A549 (cell line): ENCODE results near the gene INPP5A. TPM values are rescaled to one million over a fixed set of nuclear protein-coding genes. Genes with fewer than 3 reads are reported as not detected.

ENCODE experiments used
- ATAC-seq, 2 experiments: fragments of 200-7000 bp in 1 of 2; fragments of >200 bp in 1 of 2; cut with Nextera tagmentation in 1 of 2; cut with Tn5 transposase in 1 of 2; 3 replicates each; pipeline versions ENCODE4 v1.8.0 to v1.9.1; 2018 to 2020; ENCODE audit warnings: mild to moderate bottlenecking in 1 of 2, moderate library complexity in 1 of 2
- CTCF ChIA-PET: fragments of 300-600 bp; sonication (Branson Sonifier 250); formaldehyde crosslinking; extraction: SDS; loops from one replicate; lab custom pipeline; 2021; ENCODE audit warnings: antibody characterized with exemption, inconsistent platforms; lab: Yijun Ruan, JAX
- POLR2A ChIA-PET: fragments of 350-600 bp; formaldehyde crosslinking; extraction: SDS; loops from one replicate; lab custom pipeline; 2021; ENCODE audit warnings: antibody characterized with exemption, inconsistent platforms; lab: Yijun Ruan, JAX
- DNase-seq, 2 experiments: peaks; one replicate each; pipeline versions ENCODE4 v3.0.0 to v3.0.0-alpha.2; 2011 to 2016; ENCODE audit warnings: low read depth in 1 of 2, low spot score in 1 of 2
- FAIRE-seq: peaks from 2 replicates; lab custom pipeline; 2011; peaks lifted over from hg19 to GRCh38; lab: Jason Lieb, UNC
- H3K27ac ChIP-seq, 2 experiments: fragments of >200 bp; sonication (Bioruptor Twin); formaldehyde crosslinking; 3 replicates each; pipeline ENCODE4 v1.5.1; 2016 to 2017
- H3K4me1 ChIP-seq: fragments of >200 bp; sonication (Bioruptor Twin); formaldehyde crosslinking; 3 replicates; pipeline ENCODE4 v1.6.1; 2016
- H3K4me2 ChIP-seq: fragments of >200 bp; sonication (Bioruptor Twin); formaldehyde crosslinking; 3 replicates; pipeline ENCODE4 v1.6.1; 2016
- H3K4me3 ChIP-seq: fragments of >200 bp; sonication (Bioruptor Twin); formaldehyde crosslinking; 3 replicates; pipeline ENCODE4 v1.5.1; 2016
- H3K9me3 ChIP-seq: fragments of >200 bp; sonication (Bioruptor Twin); formaldehyde crosslinking; 3 replicates; pipeline ENCODE4 v1.6.1; 2016
- CBX2 ChIP-seq: fragments of 200-600 bp; sonication (generic); IDR thresholded peaks from 2 replicates; pipeline ENCODE4 v1.6.1; 2016; ENCODE audit warnings: low read depth, mild to moderate bottlenecking, borderline replicate concordance
- CBX8 ChIP-seq: fragments of 200-600 bp; sonication (generic); IDR thresholded peaks from 2 replicates; pipeline ENCODE4 v1.6.1; 2016
- EHMT2 ChIP-seq: fragments of 200-600 bp; sonication (generic); IDR thresholded peaks from 2 replicates; pipeline ENCODE4 v1.6.1; 2016; ENCODE audit warnings: antibody characterized with exemption, low read depth, mild to moderate bottlenecking, moderate library complexity
- EP300 ChIP-seq, 2 experiments: fragments of >200 bp; sonication (Bioruptor Twin); formaldehyde crosslinking; IDR thresholded peaks; 2 replicates in 1 of 2; 3 replicates in 1 of 2; pipeline ENCODE4 v1.6.1; 2016 to 2017
- ESRRA ChIP-seq: fragments of 150-350 bp; IDR thresholded peaks from 2 replicates; pipeline ENCODE4 v1.6.1; 2014; ENCODE audit warnings: mild to moderate bottlenecking, low read length, borderline replicate concordance
- FOSB ChIP-seq: fragments of 250-450 bp; sonication (Bioruptor Pico); IDR thresholded peaks from 2 replicates; pipeline ENCODE4 v1.5.0; 2020; ENCODE audit warnings: mild to moderate bottlenecking, moderate library complexity
- FOSL2 ChIP-seq, 2 experiments: fragments of 450-650 bp in 1 of 2; fragments of >200 bp in 1 of 2; sonication (Bioruptor Twin) in 1 of 2; formaldehyde crosslinking; IDR thresholded peaks; 2 replicates each; pipeline versions ENCODE4 v1.5.0 to v1.6.1; 2016 to 2020; ENCODE audit warnings: mild to moderate bottlenecking in 1 of 2, moderate library complexity in 1 of 2
- FOXS1 ChIP-seq: fragments of 250-450 bp; sonication (Bioruptor Pico); IDR thresholded peaks from 2 replicates; pipeline ENCODE4 v1.5.0; 2020; ENCODE audit warnings: mild to moderate bottlenecking, moderate library complexity
- GATA3 ChIP-seq: IDR thresholded peaks from 2 replicates; pipeline ENCODE4 v1.6.1; 2012; ENCODE audit warnings: borderline replicate concordance
- HDAC2 ChIP-seq: fragments of 200-600 bp; sonication (generic); IDR thresholded peaks from 2 replicates; pipeline ENCODE4 v1.6.1; 2016
- HOXB5 ChIP-seq: fragments of 250-450 bp; sonication (Bioruptor Pico); IDR thresholded peaks from 2 replicates; pipeline ENCODE4 v1.5.0; 2020; ENCODE audit warnings: mild to moderate bottlenecking, moderate library complexity
- JUN ChIP-seq, 2 experiments: fragments of >200 bp; sonication (Bioruptor Twin); formaldehyde crosslinking; IDR thresholded peaks; 2 replicates in 1 of 2; 3 replicates in 1 of 2; pipeline ENCODE4 v1.6.1; 2016 to 2017
- JUNB ChIP-seq: fragments of >200 bp; sonication (Bioruptor Twin); formaldehyde crosslinking; IDR thresholded peaks from 2 replicates; pipeline ENCODE4 v1.6.1; 2016
- KDM1A ChIP-seq: fragments of 200-600 bp; sonication (generic); IDR thresholded peaks from 2 replicates; pipeline ENCODE4 v1.6.1; 2016; ENCODE audit warnings: low read depth, mild to moderate bottlenecking
- MYC ChIP-seq: IDR thresholded peaks from 2 replicates; pipeline ENCODE4 v1.6.1; 2012; ENCODE audit warnings: mild to moderate bottlenecking, inconsistent platforms, low read length, improper control_type of control experiment, borderline replicate concordance
- NFE2L2 ChIP-seq: fragments of 150-350 bp; conservative IDR thresholded peaks from 2 replicates; pipeline ENCODE4 v1.6.1; 2014; ENCODE audit warnings: low read length
- NPAS2 ChIP-seq: fragments of 250-450 bp; sonication (Bioruptor Pico); IDR thresholded peaks from 2 replicates; pipeline ENCODE4 v1.8.0; 2022; ENCODE audit warnings: mild to moderate bottlenecking, moderate library complexity, borderline replicate concordance
- POLR2A ChIP-seq: IDR thresholded peaks from 2 replicates; pipeline ENCODE4 v1.6.1; 2012; ENCODE audit warnings: mild to moderate bottlenecking, low read length
- RFX5 ChIP-seq: fragments of 450-650 bp; IDR thresholded peaks from 2 replicates; pipeline ENCODE4 v1.7.1; 2014; ENCODE audit warnings: antibody characterized with exemption, mild to moderate bottlenecking, moderate library complexity
- SMC3 ChIP-seq: fragments of >200 bp; sonication (Bioruptor Twin); formaldehyde crosslinking; IDR thresholded peaks from 3 replicates; pipeline ENCODE4 v1.6.1; 2018; ENCODE audit warnings: inconsistent platforms
- TFCP2L1 ChIP-seq: fragments of 250-450 bp; sonication (Bioruptor Pico); IDR thresholded peaks from 2 replicates; pipeline ENCODE4 v1.5.0; 2021; ENCODE audit warnings: mild to moderate bottlenecking
- TP53 ChIP-seq: fragments of 250-450 bp; sonication (Bioruptor Pico); IDR thresholded peaks from 2 replicates; pipeline ENCODE4 v1.5.0; 2021; ENCODE audit warnings: mild to moderate bottlenecking, moderate library complexity
- ZSCAN20 ChIP-seq: fragments of 250-450 bp; sonication (Bioruptor Pico); IDR thresholded peaks from 2 replicates; pipeline ENCODE4 v1.8.0; 2022; ENCODE audit warnings: mild to moderate bottlenecking, moderate library complexity
- WGBS: methylation state at CpG from one replicate; pipeline ENCODE4 v1.1.6; 2017; ENCODE audit errors: missing lambda C conversion rate; 5-methylcytosine and 5-hydroxymethylcytosine counted together
- polyA plus RNA-seq, 4 experiments: library from polyadenylated mRNA; depleted of rRNA in 3 of 4; stranded (reverse); fragments of >200 nt; fragmentation: RNase III in 1 of 4; extraction: RNeasy Plus Mini Kit Qiagen cat#74134 plus additional on column Dnase treatment in 1 of 4; gene quantifications; 2 replicates in 3 of 4; 3 replicates in 1 of 4; pipeline ENCODE4 v1.2.3, GENCODE V29; 2011 to 2017
- TF ChIP-seq, protein P1 (sequence below): fragments of >200 bp; sonication (Bioruptor Twin); formaldehyde crosslinking; IDR thresholded peaks from 3 replicates; pipeline ENCODE4 v1.6.1; 2016
- TF ChIP-seq, protein P2 (sequence below): fragments of 150-350 bp; IDR thresholded peaks from 2 replicates; pipeline ENCODE4 v1.6.1; 2014; ENCODE audit warnings: low read depth, mild to moderate bottlenecking, low read length
- TF ChIP-seq, protein P3 (sequence below): fragments of 450-650 bp; IDR thresholded peaks from 2 replicates; pipeline ENCODE4 v1.6.1; 2014; ENCODE audit warnings: antibody characterized with exemption
- TF ChIP-seq, protein P4 (sequence below): IDR thresholded peaks from 2 replicates; pipeline ENCODE4 v1.6.1; 2012; ENCODE audit warnings: low read depth, borderline replicate concordance
- TF ChIP-seq, protein P5 (sequence below): fragments of 250-450 bp; sonication (Bioruptor Pico); IDR thresholded peaks from 2 replicates; pipeline ENCODE4 v1.5.0; 2020; ENCODE audit warnings: low read depth, mild to moderate bottlenecking, moderate library complexity
- TF ChIP-seq, protein P6 (sequence below): fragments of 250-450 bp; sonication (Bioruptor Pico); IDR thresholded peaks from 2 replicates; pipeline ENCODE4 v1.5.0; 2021; ENCODE audit warnings: mild to moderate bottlenecking, moderate library complexity, borderline replicate concordance
- TF ChIP-seq, protein P7 (sequence below): IDR thresholded peaks from 2 replicates; pipeline ENCODE4 v1.6.1; 2012

Gene INPP5A
- polyA plus RNA-seq, 2 of the 4 experiments (the other 2 are of a cell fraction) = 13.7 to 15.1 TPM

DNA sequence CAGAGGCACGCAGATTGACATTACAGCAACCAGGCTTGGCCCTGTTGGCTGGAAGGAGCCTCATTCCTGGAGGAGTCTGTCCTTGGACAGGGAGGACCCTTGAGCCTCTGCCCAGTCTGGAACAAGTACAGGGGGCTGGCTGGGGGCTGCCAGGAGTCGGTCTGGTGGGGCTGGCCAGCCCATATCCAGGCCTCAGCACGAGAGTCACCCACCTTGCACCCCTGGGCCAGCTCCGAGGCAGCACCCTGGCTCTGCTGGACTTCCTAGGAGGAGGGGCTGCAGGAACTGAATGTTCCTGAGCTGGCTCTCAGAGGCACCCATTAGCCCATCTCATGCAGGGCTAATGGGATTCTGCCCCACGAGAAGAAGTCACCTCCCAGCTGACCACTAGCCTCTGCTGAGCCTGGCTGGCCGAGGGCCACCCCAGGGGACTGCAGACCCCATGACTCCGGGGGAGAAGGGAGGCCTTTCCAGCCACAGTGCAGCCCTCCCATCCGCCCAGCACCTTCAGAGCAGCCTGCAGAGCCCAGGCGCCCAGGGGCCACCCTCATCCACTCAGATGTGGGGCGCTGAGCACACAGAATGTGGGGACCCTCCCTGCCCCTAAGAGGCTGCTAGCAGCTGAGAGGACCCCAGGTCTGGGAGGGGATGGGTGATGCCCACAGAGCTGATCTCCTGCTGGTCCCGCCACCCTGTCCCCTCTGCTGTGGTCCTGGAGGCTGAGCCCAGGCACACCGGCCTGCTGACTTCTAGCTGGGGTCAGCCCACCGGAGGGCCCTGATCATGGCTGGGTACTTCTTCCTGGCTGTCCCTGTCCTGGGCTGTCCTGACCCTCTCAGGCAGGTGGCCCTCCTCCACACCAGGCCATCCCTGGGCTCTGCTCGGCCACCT lies 14.8 kb upstream of the INPP5A start:
- ATAC-seq (no peak), DNase-seq (no peak)
- WGBS = 63% methylated on average over 13 of the region's 14 CpGs
- no peak for TF ChIP-seq GATA3
- TF ChIP-seq CBX8 = no peak
- no peak for TF ChIP-seq KDM1A
- TF ChIP-seq ZSCAN20 = no peak
- TF ChIP-seq, protein P1, sequence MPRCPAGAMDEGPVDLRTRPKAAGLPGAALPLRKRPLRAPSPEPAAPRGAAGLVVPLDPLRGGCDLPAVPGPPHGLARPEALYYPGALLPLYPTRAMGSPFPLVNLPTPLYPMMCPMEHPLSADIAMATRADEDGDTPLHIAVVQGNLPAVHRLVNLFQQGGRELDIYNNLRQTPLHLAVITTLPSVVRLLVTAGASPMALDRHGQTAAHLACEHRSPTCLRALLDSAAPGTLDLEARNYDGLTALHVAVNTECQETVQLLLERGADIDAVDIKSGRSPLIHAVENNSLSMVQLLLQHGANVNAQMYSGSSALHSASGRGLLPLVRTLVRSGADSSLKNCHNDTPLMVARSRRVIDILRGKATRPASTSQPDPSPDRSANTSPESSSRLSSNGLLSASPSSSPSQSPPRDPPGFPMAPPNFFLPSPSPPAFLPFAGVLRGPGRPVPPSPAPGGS = no peak
- TF ChIP-seq TFCP2L1 (CRISPR knock-in tag) = no peak
- no peak for TF ChIP-seq HDAC2
- TF ChIP-seq, protein P2, sequence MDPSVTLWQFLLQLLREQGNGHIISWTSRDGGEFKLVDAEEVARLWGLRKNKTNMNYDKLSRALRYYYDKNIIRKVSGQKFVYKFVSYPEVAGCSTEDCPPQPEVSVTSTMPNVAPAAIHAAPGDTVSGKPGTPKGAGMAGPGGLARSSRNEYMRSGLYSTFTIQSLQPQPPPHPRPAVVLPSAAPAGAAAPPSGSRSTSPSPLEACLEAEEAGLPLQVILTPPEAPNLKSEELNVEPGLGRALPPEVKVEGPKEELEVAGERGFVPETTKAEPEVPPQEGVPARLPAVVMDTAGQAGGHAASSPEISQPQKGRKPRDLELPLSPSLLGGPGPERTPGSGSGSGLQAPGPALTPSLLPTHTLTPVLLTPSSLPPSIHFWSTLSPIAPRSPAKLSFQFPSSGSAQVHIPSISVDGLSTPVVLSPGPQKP = no peak
- TF ChIP-seq NPAS2 = no peak
- no peak for TF ChIP-seq JUN (IDR thresholded peaks at IDR 0.05)
- no peak for TF ChIP-seq RFX5
- TF ChIP-seq FOSL2 (IDR thresholded peaks at IDR 0.05) = no peak
- TF ChIP-seq FOSL2 (CRISPR knock-in tag; IDR thresholded peaks at IDR 0.05) = no peak
- no peak for TF ChIP-seq EHMT2
- TF ChIP-seq, protein P3, sequence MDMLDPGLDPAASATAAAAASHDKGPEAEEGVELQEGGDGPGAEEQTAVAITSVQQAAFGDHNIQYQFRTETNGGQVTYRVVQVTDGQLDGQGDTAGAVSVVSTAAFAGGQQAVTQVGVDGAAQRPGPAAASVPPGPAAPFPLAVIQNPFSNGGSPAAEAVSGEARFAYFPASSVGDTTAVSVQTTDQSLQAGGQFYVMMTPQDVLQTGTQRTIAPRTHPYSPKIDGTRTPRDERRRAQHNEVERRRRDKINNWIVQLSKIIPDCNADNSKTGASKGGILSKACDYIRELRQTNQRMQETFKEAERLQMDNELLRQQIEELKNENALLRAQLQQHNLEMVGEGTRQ = no peak
- no peak for TF ChIP-seq SMC3
- no peak for TF ChIP-seq CBX2
- TF ChIP-seq, all 56 proteins: peak for 0
- Histone ChIP-seq H3K9me3 (no peaks in the 10 kb centered on the region), H3K4me1 (peaks cover 16% of the 10 kb centered on the region), H3K4me2 (no peak overlapping the region), H3K4me3 (no peak overlapping the region), H3K27ac (no peak overlapping the region)
- no peak for FAIRE-seq
- ChIA-PET CTCF (interaction anchor here (0.6 kb wide), 1 partner anchor 735 kb away, joined by 4 read pairs; no protein-coding TSS in a partner anchor), POLR2A (interaction anchor here (1.3 kb wide), 1 partner anchor 13 kb away, joined by 3 read pairs; no protein-coding TSS in a partner anchor)

DNA sequence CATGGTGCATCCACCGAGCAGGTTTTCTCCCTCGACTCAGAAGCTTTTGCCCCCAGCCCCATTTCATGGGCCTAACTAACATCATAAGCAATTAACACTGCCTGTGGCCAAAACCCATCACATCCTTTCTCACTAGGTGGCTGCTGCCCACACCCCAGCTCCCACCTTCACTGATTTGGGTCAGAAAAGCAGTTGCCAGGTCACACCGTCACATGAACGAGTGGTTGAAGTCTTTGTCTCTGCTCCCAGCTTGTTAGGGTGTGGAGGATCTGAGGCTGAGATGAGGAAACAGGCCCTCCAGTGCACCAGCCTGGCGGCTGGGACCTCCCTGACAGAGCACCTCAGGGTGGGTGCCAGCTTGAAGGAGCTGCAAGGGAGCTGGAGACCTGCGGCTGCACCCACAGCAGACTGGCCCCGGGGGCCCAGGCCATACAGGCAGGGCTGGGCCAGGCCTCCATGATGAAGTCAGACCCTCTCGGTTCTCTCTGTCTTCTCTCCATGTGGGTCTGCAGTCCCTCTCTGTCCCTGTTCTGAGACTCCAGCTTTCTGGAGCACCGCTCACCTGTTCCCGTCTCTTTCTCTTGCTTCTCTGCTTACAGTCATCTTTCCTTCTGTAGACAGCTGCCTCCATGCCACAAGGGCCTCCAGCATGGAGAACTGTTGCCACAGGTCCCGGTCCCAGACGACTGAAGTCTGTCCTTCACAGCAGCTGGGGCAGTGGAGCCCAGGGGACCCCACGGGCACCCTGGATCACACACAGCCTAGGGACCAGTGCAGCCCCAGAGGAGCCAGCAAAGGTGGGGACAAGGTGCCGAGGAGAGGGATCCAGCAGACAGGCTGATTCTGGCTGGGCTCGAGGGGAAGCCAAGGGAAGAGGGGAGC lies 13.8 kb upstream of the INPP5A start:
- no peak overlapping the region for H3K4me3 ChIP-seq
- no peak overlapping the region for H3K4me2 ChIP-seq
- DNase-seq (no peak), FAIRE-seq (no peak), ATAC-seq (no peak)
- no peaks in the 10 kb centered on the region for H3K9me3 ChIP-seq
- peaks cover 8% of the 10 kb centered on the region; the same call in 2 of the 3 replicates for H3K4me1 ChIP-seq
- H3K27ac ChIP-seq = no peak overlapping the region
- 60% methylated on average over 14 of the region's 15 CpGs for WGBS
- ChIA-PET POLR2A (no interaction called here), CTCF (interaction anchor here (1.2 to 1.6 kb wide), 5 partner anchors 13 to 300 kb away, joined by 3 to 7 read pairs (median 5); no protein-coding TSS in a partner anchor)
- TF ChIP-seq POLR2A (no peak), MYC (no peak), FOXS1 (no peak), EP300 (IDR thresholded peaks at IDR 0.05) (no peak), FOSB (CRISPR knock-in tag) (no peak), ESRRA (no peak), NFE2L2 (no peak), TP53 (no peak), JUNB (no peak), HOXB5 (no peak)
- TF ChIP-seq, protein P4, sequence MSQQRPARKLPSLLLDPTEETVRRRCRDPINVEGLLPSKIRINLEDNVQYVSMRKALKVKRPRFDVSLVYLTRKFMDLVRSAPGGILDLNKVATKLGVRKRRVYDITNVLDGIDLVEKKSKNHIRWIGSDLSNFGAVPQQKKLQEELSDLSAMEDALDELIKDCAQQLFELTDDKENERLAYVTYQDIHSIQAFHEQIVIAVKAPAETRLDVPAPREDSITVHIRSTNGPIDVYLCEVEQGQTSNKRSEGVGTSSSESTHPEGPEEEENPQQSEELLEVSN = no peak
- TF ChIP-seq, protein P5, sequence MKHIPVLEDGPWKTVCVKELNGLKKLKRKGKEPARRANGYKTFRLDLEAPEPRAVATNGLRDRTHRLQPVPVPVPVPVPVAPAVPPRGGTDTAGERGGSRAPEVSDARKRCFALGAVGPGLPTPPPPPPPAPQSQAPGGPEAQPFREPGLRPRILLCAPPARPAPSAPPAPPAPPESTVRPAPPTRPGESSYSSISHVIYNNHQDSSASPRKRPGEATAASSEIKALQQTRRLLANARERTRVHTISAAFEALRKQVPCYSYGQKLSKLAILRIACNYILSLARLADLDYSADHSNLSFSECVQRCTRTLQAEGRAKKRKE (CRISPR knock-in tag) = no peak
- TF ChIP-seq, protein P6, sequence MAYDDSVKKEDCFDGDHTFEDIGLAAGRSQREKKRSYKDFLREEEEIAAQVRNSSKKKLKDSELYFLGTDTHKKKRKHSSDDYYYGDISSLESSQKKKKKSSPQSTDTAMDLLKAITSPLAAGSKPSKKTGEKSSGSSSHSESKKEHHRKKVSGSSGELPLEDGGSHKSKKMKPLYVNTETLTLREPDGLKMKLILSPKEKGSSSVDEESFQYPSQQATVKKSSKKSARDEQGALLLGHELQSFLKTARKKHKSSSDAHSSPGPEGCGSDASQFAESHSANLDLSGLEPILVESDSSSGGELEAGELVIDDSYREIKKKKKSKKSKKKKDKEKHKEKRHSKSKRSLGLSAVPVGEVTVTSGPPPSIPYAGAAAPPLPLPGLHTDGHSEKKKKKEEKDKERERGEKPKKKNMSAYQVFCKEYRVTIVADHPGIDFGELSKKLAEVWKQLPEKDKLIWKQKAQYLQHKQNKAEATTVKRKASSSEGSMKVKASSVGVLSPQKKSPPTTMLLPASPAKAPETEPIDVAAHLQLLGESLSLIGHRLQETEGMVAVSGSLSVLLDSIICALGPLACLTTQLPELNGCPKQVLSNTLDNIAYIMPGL (CRISPR knock-in tag) = no peak
- TF ChIP-seq, protein P7, sequence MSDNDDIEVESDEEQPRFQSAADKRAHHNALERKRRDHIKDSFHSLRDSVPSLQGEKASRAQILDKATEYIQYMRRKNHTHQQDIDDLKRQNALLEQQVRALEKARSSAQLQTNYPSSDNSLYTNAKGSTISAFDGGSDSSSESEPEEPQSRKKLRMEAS = no peak
